PC-9 (cell line): Measurements from ENCODE around the gene RANGAP1.

Experiments
- CTCF ChIP-seq: fragments of 200-600 bp; sonication (generic); conservative IDR thresholded peaks from 2 replicates; pipeline ENCODE4 v1.6.1; 2017; ENCODE audit warnings: mixed run types, antibody characterized with exemption, mild to moderate bottlenecking, moderate library complexity
- EZH2 ChIP-seq: fragments of 200-600 bp; sonication (generic); IDR thresholded peaks from 2 replicates; pipeline ENCODE4 v1.8.0; 2017; ENCODE audit warnings: antibody characterized with exemption, low read depth

- TF ChIP-seq CTCF, result no peak
- TF ChIP-seq EZH2, result no peak
Observed at GRCh38 chr22:41334215-41334614, 48.2 kb upstream of the RANGAP1 start.
